ENCODE data around the gene CMC2. TPM values are rescaled to one million over a fixed set of nuclear protein-coding genes. Genes with fewer than 3 reads are reported as not detected.
A peak's percentile ranks its signal among the peaks of the same experiment; 100 is the strongest.

Gene CMC2
- 10 to 100 TPM; 30.5 to 46.8 (median 39.5) TPM for polyA plus RNA-seq (ENCODE audit: insufficient read length in 10 of 10)
- long read RNA-seq, donor 1, full-length matches to known transcripts: 9 of 9 reads
- long read RNA-seq, donor 1, partial matches to known transcripts: 0 of 9 reads
- long read RNA-seq, donor 1, other reads (novel, unspliced or antisense): 0 of 9 reads
- long read RNA-seq, donor 2, full-length matches to known transcripts: 14 of 19 reads
- long read RNA-seq, donor 2, partial matches to known transcripts: 5 of 19 reads
- long read RNA-seq, donor 2, other reads (novel, unspliced or antisense): 0 of 19 reads
- long read RNA-seq, donor 3: 0 reads
- long read RNA-seq, donor 4, full-length matches to known transcripts: 14 of 14 reads
- long read RNA-seq, donor 4, partial matches to known transcripts: 0 of 14 reads
- long read RNA-seq, donor 4, other reads (novel, unspliced or antisense): 0 of 14 reads
- long read RNA-seq, donor 5, full-length matches to known transcripts: 27 of 34 reads
- long read RNA-seq, donor 5, partial matches to known transcripts: 0 of 34 reads
- long read RNA-seq, donor 5, other reads (novel, unspliced or antisense): 7 of 34 reads
- long read RNA-seq, donor 6, full-length matches to known transcripts: 20 of 38 reads
- long read RNA-seq, donor 6, partial matches to known transcripts: 0 of 38 reads
- long read RNA-seq, donor 6, other reads (novel, unspliced or antisense): 18 of 38 reads
- long read RNA-seq, donor 7, full-length matches to known transcripts: 13 of 23 reads
- long read RNA-seq, donor 7, partial matches to known transcripts: 0 of 23 reads
- long read RNA-seq, donor 7, other reads (novel, unspliced or antisense): 10 of 23 reads
- long read RNA-seq, donor 8, full-length matches to known transcripts: 22 of 22 reads
- long read RNA-seq, donor 8, partial matches to known transcripts: 0 of 22 reads
- long read RNA-seq, donor 8, other reads (novel, unspliced or antisense): 0 of 22 reads
- long read RNA-seq, donor 9, full-length matches to known transcripts: 3 of 3 reads
- long read RNA-seq, donor 9, partial matches to known transcripts: 0 of 3 reads
- long read RNA-seq, donor 9, other reads (novel, unspliced or antisense): 0 of 3 reads

- DNase-seq: peak; percentile 99 to 100 (median 99)
Observed at GRCh38 chr16:81006813-81007695, at the start of gene CMC2, which contains the start of gene CENPN. CMC2 (minus strand) TSS chr16:81006885; CDS start chr16:80997394, 9,491 bp downstream. CENPN (plus strand) TSS chr16:81007214; CDS start chr16:81011940, 4,726 bp downstream.

DNA sequence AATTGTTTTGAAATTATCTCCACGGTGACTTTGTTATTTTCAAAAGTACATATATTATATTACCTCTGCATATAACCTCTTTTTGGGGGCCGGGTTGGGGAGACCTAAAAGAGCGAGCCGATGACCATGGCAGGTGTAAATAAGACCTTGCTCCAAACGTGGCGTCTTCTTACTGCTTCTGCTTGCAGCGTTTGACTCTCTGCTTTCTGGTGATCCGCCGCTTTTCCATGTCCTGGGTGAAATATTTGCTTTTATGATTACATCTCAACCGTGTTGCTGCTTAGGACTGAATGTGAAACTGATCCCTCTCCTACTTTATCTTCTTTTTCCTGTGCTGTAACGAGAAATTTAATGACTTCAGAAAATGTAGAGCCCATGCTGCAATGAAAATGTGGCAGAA lies 47.1 kb upstream of the CMC2 start:
- no peak for DNase-seq

GRCh38 chr16:81042821-81043220 lies 36.1 kb upstream of the CMC2 start:
- DNase-seq: no peak

GRCh38 chr16:81041696-81042095 lies 35.0 kb upstream of the CMC2 start:
- no peak for DNase-seq

DNA sequence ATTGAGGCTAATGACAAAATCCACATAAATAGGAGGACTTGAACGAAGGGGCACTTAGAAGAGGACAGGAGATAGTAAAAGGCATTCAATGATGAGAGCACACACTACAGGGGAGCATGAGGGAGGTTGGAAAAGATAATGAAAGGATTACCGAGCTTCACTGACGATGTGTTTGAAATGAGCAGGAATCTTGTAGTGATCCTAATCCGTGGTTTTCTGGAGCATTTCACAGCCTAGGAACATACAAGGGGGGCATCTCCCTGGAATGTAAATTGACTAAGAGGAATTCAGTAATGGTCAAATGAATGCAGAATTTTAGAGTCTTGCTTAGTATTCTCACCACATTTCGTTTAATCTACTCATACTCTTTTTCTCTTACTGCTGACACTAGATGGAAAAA lies 34.2 kb upstream of the CMC2 start:
- DNase-seq: peak in 1 of 3 donors; percentile 26

DNA sequence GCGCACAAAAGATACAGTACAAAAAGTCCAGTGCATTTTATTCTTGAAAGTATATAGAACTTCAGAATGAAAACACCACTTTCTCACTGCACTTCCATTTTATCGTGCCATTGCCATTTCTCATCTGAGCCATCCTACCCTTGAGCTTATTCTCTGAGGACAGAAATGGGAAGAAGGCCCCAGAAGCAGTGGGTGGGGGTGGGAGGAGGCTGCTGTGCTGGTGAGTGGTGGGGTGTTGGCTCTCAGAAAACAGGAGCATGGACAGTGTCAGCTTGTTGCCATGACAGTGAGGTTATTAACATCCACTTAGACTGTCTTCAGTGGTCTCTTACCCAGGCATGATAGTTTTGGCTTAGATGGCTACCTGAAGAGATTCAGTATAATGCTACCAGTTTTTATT lies 33.4 kb upstream of the CMC2 start:
- no peak for DNase-seq

DNA sequence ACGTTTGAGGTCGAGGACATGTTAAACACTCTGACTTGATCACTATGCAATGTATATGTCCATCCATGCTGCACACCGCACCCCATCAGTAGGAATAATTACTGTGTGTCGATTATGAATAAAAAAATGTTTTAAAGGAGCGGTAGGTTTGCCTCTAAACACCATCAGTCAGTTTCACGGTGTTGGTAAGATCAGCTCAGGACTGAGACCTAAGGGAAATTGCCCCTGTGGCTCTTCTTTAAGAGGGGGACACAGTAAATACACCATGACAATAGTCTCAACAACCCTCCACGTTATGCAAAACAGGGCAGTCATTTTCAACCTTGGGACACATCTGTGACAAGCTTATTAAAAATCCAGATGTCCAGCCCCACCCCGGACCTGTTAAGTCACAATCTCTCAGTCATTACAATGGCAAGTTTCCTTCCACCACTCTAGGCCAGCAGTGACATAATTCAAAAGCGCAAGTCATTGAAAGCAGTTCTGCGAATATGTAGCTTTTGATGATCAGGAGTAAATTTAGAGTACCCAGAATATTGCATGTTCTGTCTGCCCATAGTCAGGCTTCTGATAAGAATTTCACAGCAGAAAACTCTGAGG lies 30.2 kb upstream of the CMC2 start:
- DNase-seq: peak; percentile 7 to 22 (median 11)

DNA sequence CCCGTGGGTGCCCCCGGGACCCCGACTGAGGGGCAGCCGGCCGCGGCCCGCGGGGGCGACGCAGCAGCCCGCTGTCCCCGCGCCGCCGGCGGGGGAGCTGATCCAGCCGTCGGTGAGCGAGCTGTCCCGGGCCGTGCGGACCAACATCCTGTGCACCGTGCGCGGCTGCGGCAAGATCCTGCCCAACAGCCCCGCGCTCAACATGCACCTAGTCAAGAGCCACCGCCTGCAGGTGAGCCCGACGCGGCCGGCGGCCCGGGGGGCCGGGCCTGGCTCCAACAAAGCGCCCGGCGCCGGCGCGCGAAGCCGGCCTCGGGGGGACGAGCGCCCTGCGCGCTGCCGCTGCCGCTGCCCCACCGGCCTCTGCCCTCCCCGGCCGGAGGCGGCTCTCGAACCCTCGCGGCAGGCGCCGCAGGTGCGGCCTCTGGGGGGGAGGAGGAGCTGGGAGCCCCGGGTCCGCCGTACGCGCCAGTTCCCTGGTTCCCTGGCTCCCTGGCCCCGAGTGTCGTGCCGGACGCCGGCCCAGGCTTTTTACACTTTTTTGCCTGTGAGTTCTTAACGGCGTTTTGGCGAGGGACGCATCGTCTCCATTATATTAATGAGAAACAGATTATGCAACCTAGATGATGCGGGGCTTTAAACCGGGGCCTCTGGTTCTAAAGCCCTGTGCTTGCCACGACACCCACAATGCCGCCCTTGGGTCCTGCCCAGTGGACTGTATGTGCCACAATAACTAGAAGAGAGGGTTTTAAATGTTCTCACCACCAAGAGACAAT lies 29.5 kb upstream of the CMC2 start:
- peak; percentile 6 to 55 (median 30) for DNase-seq

- DNase-seq: peak; percentile 87 to 93 (median 92)
Observed at GRCh38 chr16:81035398-81035974, 28.8 kb upstream of the CMC2 start, which contains the start of gene ATMIN. ATMIN (plus strand) TSS chr16:81035842; CDS start chr16:81035871, 29 bp downstream.

- no peak for DNase-seq
Observed at GRCh38 chr16:81029930-81030604, 23.4 kb upstream of the CMC2 start.

DNA sequence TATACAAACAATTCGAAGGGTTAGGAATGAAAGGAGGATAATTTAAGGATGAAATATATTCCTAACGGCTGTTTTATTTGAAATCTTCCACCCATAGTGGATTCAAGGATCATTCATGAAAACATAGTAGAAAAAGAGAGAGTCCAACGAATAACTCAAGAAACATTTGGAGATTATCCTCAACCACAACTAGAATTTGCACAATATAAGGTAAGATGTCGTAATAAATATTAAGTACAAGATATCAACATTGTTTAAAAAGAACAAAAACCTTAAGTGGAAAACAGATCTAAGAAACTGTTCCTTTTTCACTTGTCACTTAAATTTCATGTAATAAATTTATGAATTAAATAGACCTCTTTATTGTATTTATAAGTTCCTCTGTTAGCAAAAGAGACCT lies 19.7 kb upstream of the CMC2 start:
- no peak for DNase-seq

DNA sequence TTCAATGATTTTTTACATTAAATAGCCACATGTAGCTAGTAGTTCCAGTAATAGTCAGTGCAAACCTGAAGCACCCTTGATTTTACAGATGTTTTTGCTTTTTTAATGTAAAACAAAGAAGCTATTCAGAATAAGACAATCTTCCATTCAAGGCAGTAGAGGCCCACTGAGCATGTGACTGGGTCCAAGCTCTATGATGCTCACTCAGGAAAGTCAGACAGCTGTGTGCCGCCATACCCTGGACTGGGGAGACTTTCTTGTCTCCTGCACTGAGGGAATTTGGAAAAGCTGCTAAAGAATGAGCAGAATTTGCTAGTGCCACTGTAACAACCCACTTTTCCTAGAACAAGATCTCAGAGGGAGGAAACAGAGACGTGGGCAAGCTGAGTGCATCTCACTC lies 11.8 kb upstream of the CMC2 start:
- DNase-seq: no peak

DNA sequence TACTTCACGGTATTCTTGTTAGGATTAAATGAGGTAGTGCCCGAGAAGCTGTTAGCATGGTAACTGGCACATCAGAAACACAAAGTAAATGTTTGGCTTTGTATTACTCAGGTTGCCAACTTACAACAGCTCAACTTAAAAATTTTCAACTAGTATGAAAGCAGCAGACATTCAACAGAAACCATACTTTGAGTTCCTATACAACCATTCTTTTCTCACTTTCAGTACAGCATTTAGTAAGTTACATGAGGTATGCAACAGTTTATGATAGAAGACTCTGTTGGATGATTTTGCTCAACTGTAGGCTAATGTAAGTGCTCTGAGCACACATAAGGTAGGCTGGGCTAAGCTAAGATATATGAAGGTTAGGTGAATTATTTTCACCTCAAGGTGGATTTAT lies 8.0 kb upstream of the CMC2 start:
- DNase-seq: no peak

- no peak for DNase-seq
Observed at GRCh38 chr16:81012974-81013373, 6.3 kb upstream of the CMC2 start.

- DNase-seq: no peak
Observed at GRCh38 chr16:81008505-81008789, 1.8 kb upstream of the CMC2 start.

GRCh38 chr16:81006211-81006812 lies 373 bp downstream of the CMC2 start:
- no peak for DNase-seq

GRCh38 chr16:81005610-81006161 lies 999 bp downstream of the CMC2 start:
- DNase-seq: peak in 1 of 3 donors; percentile 24

All from muscle of back (tissue), 13 donors.